HEK293 (cell line): ENCODE data around the gene VASP.

Experiments
- CTCF ChIA-PET: fragments of 350-600 bp; formaldehyde crosslinking; extraction: SDS; loops from one replicate; lab custom pipeline; 2021; ENCODE audit warnings: antibody characterized with exemption; lab: Yijun Ruan, JAX
- POLR2A ChIA-PET: fragments of 300-600 bp; formaldehyde crosslinking; extraction: SDS; loops from one replicate; lab custom pipeline; 2020; ENCODE audit warnings: antibody characterized with exemption, inconsistent platforms; lab: Yijun Ruan, JAX
- H3K27ac ChIP-seq: fragments of 200-500 bp; sonication (Bioruptor generic); 2 replicates; pipeline ENCODE4 v1.5.1; 2014; ENCODE audit warnings: low read depth, low read length, control low read depth, inconsistent platforms; ENCODE audit errors: extremely low read depth
- H3K36me3 ChIP-seq, 2 experiments: fragments of 200-500 bp in 1 of 2; sonication (Bioruptor generic) in 1 of 2; 1 replicate in 1 of 2; 2 replicates in 1 of 2; pipeline ENCODE4 v1.5.1; 2014 to 2017; ENCODE audit warnings: inconsistent platforms in 2 of 2, low read length in 2 of 2; ENCODE audit not compliant: control insufficient read depth in 2 of 2, insufficient read depth in 1 of 2
- H3K4me1 ChIP-seq: fragments of 200-500 bp; sonication (Bioruptor generic); 2 replicates; pipeline ENCODE4 v1.5.1; 2014; ENCODE audit warnings: mild to moderate bottlenecking, low read length, inconsistent platforms; ENCODE audit not compliant: control insufficient read depth, insufficient read depth
- H3K4me3 ChIP-seq: 2 replicates; pipeline ENCODE4 v1.5.1; 2011; ENCODE audit warnings: low read depth, mild to moderate bottlenecking, control low read depth, low read length, moderate library complexity
- H3K9me3 ChIP-seq: fragments of 200-500 bp; sonication (Bioruptor generic); 2 replicates; pipeline ENCODE4 v1.5.1; 2014; ENCODE audit warnings: low read depth, low read length, inconsistent platforms; ENCODE audit not compliant: control insufficient read depth, insufficient read depth
- GFI1B ChIP-seq: fragments of 450-650 bp; formaldehyde crosslinking; IDR thresholded peaks from 2 replicates; pipeline ENCODE4 v1.5.1; 2016; ENCODE audit warnings: missing biosample characterization, missing genetic modification characterization
- KLF8 ChIP-seq: fragments of 450-650 bp; formaldehyde crosslinking; IDR thresholded peaks from 2 replicates; pipeline ENCODE4 v1.5.1; 2016; ENCODE audit warnings: missing biosample characterization, missing genetic modification characterization
- SCRT2 ChIP-seq: fragments of 450-650 bp; formaldehyde crosslinking; IDR thresholded peaks from 2 replicates; pipeline ENCODE4 v1.5.1; 2016; ENCODE audit warnings: missing biosample characterization, missing genetic modification characterization
- TCF7L2 ChIP-seq: IDR thresholded peaks from 2 replicates; pipeline ENCODE4 v1.6.1; 2011; ENCODE audit warnings: low read depth, mild to moderate bottlenecking, inconsistent platforms, low read length, moderate library complexity, borderline replicate concordance
- TRIM28 ChIP-seq: IDR thresholded peaks from 2 replicates; pipeline ENCODE4 v1.6.1; 2011; ENCODE audit warnings: low read length, control low read depth, borderline replicate concordance
- ZBTB10 ChIP-seq: fragments of 450-650 bp; formaldehyde crosslinking; IDR thresholded peaks from 2 replicates; pipeline ENCODE4 v1.5.1; 2016; ENCODE audit warnings: missing biosample characterization, missing genetic modification characterization
- ZEB2 ChIP-seq: fragments of 450-650 bp; formaldehyde crosslinking; IDR thresholded peaks from 2 replicates; pipeline ENCODE4 v1.5.1; 2016; ENCODE audit warnings: missing biosample characterization, missing genetic modification characterization
- ZNF112 ChIP-seq: fragments of 450-650 bp; formaldehyde crosslinking; IDR thresholded peaks from 2 replicates; pipeline ENCODE4 v1.5.0; 2017; ENCODE audit warnings: missing biosample characterization, missing genetic modification characterization
- ZNF140 ChIP-seq: fragments of 450-650 bp; formaldehyde crosslinking; IDR thresholded peaks from 2 replicates; pipeline ENCODE4 v1.5.1; 2016; ENCODE audit warnings: missing biosample characterization, missing genetic modification characterization
- ZNF169 ChIP-seq: fragments of 450-650 bp; formaldehyde crosslinking; IDR thresholded peaks from 2 replicates; pipeline ENCODE4 v1.5.1; 2016; ENCODE audit warnings: missing biosample characterization, missing genetic modification characterization
- ZNF2 ChIP-seq: fragments of 450-650 bp; formaldehyde crosslinking; IDR thresholded peaks from 2 replicates; pipeline ENCODE4 v1.5.1; 2016; ENCODE audit warnings: missing biosample characterization, missing genetic modification characterization
- ZNF202 ChIP-seq: fragments of 450-650 bp; formaldehyde crosslinking; IDR thresholded peaks from 2 replicates; pipeline ENCODE4 v1.5.1; 2016; ENCODE audit warnings: missing biosample characterization, missing genetic modification characterization, borderline replicate concordance
- ZNF211 ChIP-seq: fragments of 450-650 bp; formaldehyde crosslinking; IDR thresholded peaks from 2 replicates; pipeline ENCODE4 v1.5.1; 2016; ENCODE audit warnings: low read depth, missing biosample characterization, missing genetic modification characterization
- ZNF221 ChIP-seq: fragments of 450-650 bp; formaldehyde crosslinking; IDR thresholded peaks from 2 replicates; pipeline ENCODE4 v1.5.1; 2017; ENCODE audit warnings: missing biosample characterization, missing genetic modification characterization, borderline replicate concordance
- ZNF266 ChIP-seq: fragments of 450-650 bp; formaldehyde crosslinking; IDR thresholded peaks from 2 replicates; pipeline ENCODE4 v1.5.1; 2016; ENCODE audit warnings: missing biosample characterization, missing genetic modification characterization, low read depth
- ZNF280C ChIP-seq: fragments of 450-650 bp; formaldehyde crosslinking; IDR thresholded peaks from 2 replicates; pipeline ENCODE4 v1.5.1; 2016; ENCODE audit warnings: missing biosample characterization, missing genetic modification characterization
- ZNF311 ChIP-seq: fragments of 450-650 bp; formaldehyde crosslinking; IDR thresholded peaks from 2 replicates; pipeline ENCODE4 v1.5.1; 2017; ENCODE audit warnings: missing biosample characterization, missing genetic modification characterization, borderline replicate concordance
- ZNF391 ChIP-seq: fragments of 450-650 bp; formaldehyde crosslinking; IDR thresholded peaks from 2 replicates; pipeline ENCODE4 v1.5.1; 2016; ENCODE audit warnings: low read depth, missing biosample characterization, missing genetic modification characterization, borderline replicate concordance
- ZNF473 ChIP-seq: fragments of 450-650 bp; formaldehyde crosslinking; IDR thresholded peaks from 2 replicates; pipeline ENCODE4 v1.5.1; 2017; ENCODE audit warnings: missing biosample characterization, missing genetic modification characterization
- ZNF558 ChIP-seq: fragments of 450-650 bp; formaldehyde crosslinking; IDR thresholded peaks from 2 replicates; pipeline ENCODE4 v1.5.1; 2016; ENCODE audit warnings: missing biosample characterization, missing genetic modification characterization
- ZNF585B ChIP-seq: fragments of 450-650 bp; formaldehyde crosslinking; IDR thresholded peaks from 2 replicates; pipeline ENCODE4 v1.5.1; 2016; ENCODE audit warnings: missing biosample characterization, missing genetic modification characterization
- ZNF776 ChIP-seq: fragments of 450-650 bp; formaldehyde crosslinking; IDR thresholded peaks from 2 replicates; pipeline ENCODE4 v1.5.0; 2017; ENCODE audit warnings: missing biosample characterization, missing genetic modification characterization, borderline replicate concordance
- ZNF785 ChIP-seq: fragments of 450-650 bp; formaldehyde crosslinking; IDR thresholded peaks from 2 replicates; pipeline ENCODE4 v1.5.1; 2016; ENCODE audit warnings: missing biosample characterization, missing genetic modification characterization
- ZNF792 ChIP-seq: fragments of 450-650 bp; formaldehyde crosslinking; IDR thresholded peaks from 2 replicates; pipeline ENCODE4 v1.5.1; 2016; ENCODE audit warnings: missing biosample characterization, missing genetic modification characterization

The VASP gene

DNA sequence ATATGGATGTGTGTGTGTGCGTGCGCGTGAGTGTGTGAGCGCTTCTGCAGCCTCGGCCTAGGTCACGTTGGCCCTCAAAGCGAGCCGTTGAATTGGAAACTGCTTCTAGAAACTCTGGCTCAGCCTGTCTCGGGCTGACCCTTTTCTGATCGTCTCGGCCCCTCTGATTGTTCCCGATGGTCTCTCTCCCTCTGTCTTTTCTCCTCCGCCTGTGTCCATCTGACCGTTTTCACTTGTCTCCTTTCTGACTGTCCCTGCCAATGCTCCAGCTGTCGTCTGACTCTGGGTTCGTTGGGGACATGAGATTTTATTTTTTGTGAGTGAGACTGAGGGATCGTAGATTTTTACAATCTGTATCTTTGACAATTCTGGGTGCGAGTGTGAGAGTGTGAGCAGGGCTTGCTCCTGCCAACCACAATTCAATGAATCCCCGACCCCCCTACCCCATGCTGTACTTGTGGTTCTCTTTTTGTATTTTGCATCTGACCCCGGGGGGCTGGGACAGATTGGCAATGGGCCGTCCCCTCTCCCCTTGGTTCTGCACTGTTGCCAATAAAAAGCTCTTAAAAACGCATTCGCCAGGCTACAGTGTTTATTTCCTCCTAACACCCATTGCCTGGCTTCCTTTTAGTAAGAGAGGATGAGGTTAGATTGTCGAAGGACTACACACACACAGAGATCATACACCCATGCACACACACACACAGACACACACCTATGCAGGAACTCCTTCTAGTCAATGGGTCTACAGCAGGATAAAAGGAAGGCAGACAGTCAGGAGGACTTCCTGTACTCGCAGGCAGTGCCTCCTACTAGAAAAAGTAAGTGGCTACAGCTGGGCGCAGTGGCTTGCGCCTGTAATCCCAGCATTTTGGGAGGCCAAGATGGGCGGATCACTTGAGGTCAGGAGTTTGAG is 32.4 kb upstream of the VASP start:
- Histone ChIP-seq H3K4me3 (no peak overlapping the region), H3K4me1 (no peaks in the 10 kb centered on the region), H3K27ac (no peak overlapping the region), H3K36me3 (no peaks in the 10 kb centered on the region)
- CTCF ChIA-PET, result interaction anchor here (0.7 to 8.5 kb wide), 5 partner anchors 10 to 202 kb away, joined by 3 to 295 read pairs (median 6); no protein-coding TSS in a partner anchor
- no peak for TF ChIP-seq ZNF391 (tag by site-specific recombination)
- TF ChIP-seq GFI1B, result no peak
- TF ChIP-seq ZNF169 (tag by site-specific recombination), result no peak
- no peak for TF ChIP-seq ZNF2 (tag by site-specific recombination)
- TF ChIP-seq ZNF585B (tag by site-specific recombination), result no peak
- no peak for TF ChIP-seq ZNF266 (tag by site-specific recombination)
- TF ChIP-seq ZEB2 (tag by site-specific recombination), result no peak
- TF ChIP-seq ZNF792 (tag by site-specific recombination), result no peak
- TF ChIP-seq ZNF785 (tag by site-specific recombination), result no peak
- TF ChIP-seq, all 188 proteins: peak for 0
- no peaks in the 10 kb centered on the region for H3K9me3 ChIP-seq
- POLR2A ChIA-PET, result interaction anchor here (0.5 to 0.7 kb wide), 2 partner anchors 36 to 163 kb away, joined by 3 read pairs; no protein-coding TSS in a partner anchor

DNA sequence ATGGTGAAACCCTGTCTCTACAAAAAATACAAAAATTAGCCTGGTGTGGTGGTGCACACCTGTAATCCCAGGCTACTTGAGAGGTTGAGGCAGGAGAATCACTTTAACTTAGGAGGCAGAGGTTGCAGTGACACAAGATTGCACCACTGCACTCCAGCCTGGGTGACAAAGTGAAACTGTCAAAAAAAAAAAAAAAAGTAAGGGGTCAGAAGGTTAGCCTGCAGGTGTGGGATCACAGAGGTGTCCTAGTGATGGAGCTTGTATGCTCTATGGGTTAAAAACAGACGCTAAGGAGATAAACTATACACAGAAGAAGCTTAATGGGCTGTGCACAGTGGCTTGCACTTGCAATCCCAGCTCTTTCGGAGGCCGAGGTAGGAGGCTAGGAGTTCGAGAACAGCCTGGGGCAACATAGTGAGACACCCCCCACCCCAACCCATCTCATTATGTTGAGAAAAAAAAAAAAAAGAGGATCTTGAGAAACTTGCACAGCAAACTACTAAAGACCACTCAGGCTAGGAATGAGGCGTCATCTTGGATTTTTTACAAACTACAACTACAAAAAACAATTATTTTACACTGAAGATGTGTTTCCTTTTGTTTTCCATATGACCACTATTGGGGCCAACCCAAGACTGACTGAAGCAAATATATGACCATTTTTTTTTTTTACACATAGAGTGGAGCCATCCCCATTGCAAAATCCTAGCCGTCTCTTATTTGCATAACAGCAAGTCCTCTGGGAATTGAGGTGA is 31.6 kb upstream of the VASP start:
- no peak overlapping the region for H3K4me3 ChIP-seq
- H3K9me3 ChIP-seq, result no peaks in the 10 kb centered on the region
- H3K27ac ChIP-seq, result no peak overlapping the region
- no peaks in the 10 kb centered on the region for H3K4me1 ChIP-seq
- POLR2A ChIA-PET, result interaction anchor here (0.5 to 0.7 kb wide), 2 partner anchors 36 to 162 kb away, joined by 3 read pairs; no protein-coding TSS in a partner anchor
- CTCF ChIA-PET, result interaction anchor here (1.1 to 8.5 kb wide), 3 partner anchors 10 to 73 kb away, joined by 8 to 295 read pairs (median 13); no protein-coding TSS in a partner anchor
- TF ChIP-seq KLF8 (tag by site-specific recombination) (no peak), ZNF558 (no peak), TRIM28 (no peak), ZNF311 (tag by site-specific recombination) (no peak), TCF7L2 (no peak), ZNF280C (tag by site-specific recombination) (no peak), ZNF221 (tag by site-specific recombination) (no peak), SCRT2 (tag by site-specific recombination) (no peak), ZNF2 (tag by site-specific recombination) (no peak), ZNF776 (tag by site-specific recombination) (no peak), ZNF202 (tag by site-specific recombination) (no peak), ZNF473 (tag by site-specific recombination) (no peak), ZNF112 (no peak), ZNF140 (tag by site-specific recombination) (no peak), ZNF211 (tag by site-specific recombination) (no peak), ZNF792 (tag by site-specific recombination) (no peak), ZBTB10 (tag by site-specific recombination) (no peak)
- no peaks in the 10 kb centered on the region for H3K36me3 ChIP-seq
